SK-N-DZ (cell line): ENCODE results near the gene PERM1. TPM values are rescaled to one million over a fixed set of nuclear protein-coding genes. Genes with fewer than 3 reads are reported as not detected.
"Not testable (repeated sequence)": the region's sequence is repeated elsewhere in the genome, so short reads cannot be mapped to it uniquely, and the experiment has no call there.

ENCODE experiments used
- DNase-seq: peaks from one replicate; pipeline ENCODE4 v3.0.0-alpha.2; 2015; ENCODE audit warnings: low spot score
- polyA plus RNA-seq, 2 experiments: library from polyadenylated mRNA; depleted of rRNA; stranded (reverse); fragments of >200 nt; gene quantifications; 2 replicates each; pipeline ENCODE4 v1.2.3, GENCODE V29; 2014

Gene PERM1
- polyA plus RNA-seq (2014; cell fraction: cytosol; rRNA removed) = 0.35 TPM in 1 of 2 replicates, not detected in the other
- 0.62 TPM in 1 of 2 replicates, not detected in the other for polyA plus RNA-seq (2014; cell fraction: nucleus; rRNA removed)

- no peak for DNase-seq
These were observed at the start of gene PERM1 for GRCh38 chr1:981955-982558. Gene PERM1 (minus strand): TSS chr1:982093. CDS start chr1:981029, 1,064 bp downstream.

GRCh38 chr1:1030867-1031658, 49.2 kb upstream of the PERM1 start:
- not testable (repeated sequence) for DNase-seq

GRCh38 chr1:1027791-1028190, 45.9 kb upstream of the PERM1 start:
- no peak for DNase-seq

GRCh38 chr1:1026599-1027413, 44.9 kb upstream of the PERM1 start:
- no peak for DNase-seq

GRCh38 chr1:1025730-1026129, 43.8 kb upstream of the PERM1 start:
- no peak for DNase-seq

GRCh38 chr1:1024771-1025699, 43.1 kb upstream of the PERM1 start:
- DNase-seq = no peak

GRCh38 chr1:1024149-1024770, 42.4 kb upstream of the PERM1 start:
- DNase-seq = no peak

GRCh38 chr1:1023700-1024099, 41.8 kb upstream of the PERM1 start:
- no peak for DNase-seq

GRCh38 chr1:1022302-1023009, 40.6 kb upstream of the PERM1 start:
- DNase-seq = no peak

GRCh38 chr1:1021920-1022259, 40.0 kb upstream of the PERM1 start:
- DNase-seq = no peak

GRCh38 chr1:1021010-1021919, 39.4 kb upstream of the PERM1 start:
- no peak for DNase-seq

- no peak for DNase-seq
These were observed 38.6 kb upstream of the PERM1 start for GRCh38 chr1:1020415-1021009.

- no peak for DNase-seq
These were observed 38.1 kb upstream of the PERM1 start, which contains the start of gene AGRN for GRCh38 chr1:1020000-1020404. Gene AGRN (plus strand): TSS chr1:1020120. CDS start chr1:1020173, 53 bp downstream.

- DNase-seq = peak; percentile 66
These were observed 37.5 kb upstream of the PERM1 start for GRCh38 chr1:1019122-1019999.

- not testable (repeated sequence) for DNase-seq
These were observed 36.4 kb upstream of the PERM1 start for GRCh38 chr1:1018321-1018685.

- DNase-seq = not testable (repeated sequence)
These were observed 35.8 kb upstream of the PERM1 start for GRCh38 chr1:1017397-1018320.
